Measurements from ENCODE around the gene FOSL1.

GRCh38 chr11:65888163-65888814 lies 11.9 kb downstream of the FOSL1 start, which contains the start of gene FIBP:
- TF ChIP-seq CTCF (IDR thresholded peaks at IDR 0.05) (peak; percentile 73 to 95 (median 88)), POLR2A (IDR thresholded peaks at IDR 0.05) (peak; percentile 92)
